ENCODE results near the gene ARHGAP26. TPM values are rescaled to one million over a fixed set of nuclear protein-coding genes. Genes with fewer than 3 reads are reported as not detected.
"Not testable (repeated sequence)": the region's sequence is repeated elsewhere in the genome, so short reads cannot be mapped to it uniquely, and the experiment has no call there.

ARHGAP26 gene
- total RNA-seq, 4 donors from 2014 or later = 12.4 to 49.5 (median 31.8) TPM

DNA sequence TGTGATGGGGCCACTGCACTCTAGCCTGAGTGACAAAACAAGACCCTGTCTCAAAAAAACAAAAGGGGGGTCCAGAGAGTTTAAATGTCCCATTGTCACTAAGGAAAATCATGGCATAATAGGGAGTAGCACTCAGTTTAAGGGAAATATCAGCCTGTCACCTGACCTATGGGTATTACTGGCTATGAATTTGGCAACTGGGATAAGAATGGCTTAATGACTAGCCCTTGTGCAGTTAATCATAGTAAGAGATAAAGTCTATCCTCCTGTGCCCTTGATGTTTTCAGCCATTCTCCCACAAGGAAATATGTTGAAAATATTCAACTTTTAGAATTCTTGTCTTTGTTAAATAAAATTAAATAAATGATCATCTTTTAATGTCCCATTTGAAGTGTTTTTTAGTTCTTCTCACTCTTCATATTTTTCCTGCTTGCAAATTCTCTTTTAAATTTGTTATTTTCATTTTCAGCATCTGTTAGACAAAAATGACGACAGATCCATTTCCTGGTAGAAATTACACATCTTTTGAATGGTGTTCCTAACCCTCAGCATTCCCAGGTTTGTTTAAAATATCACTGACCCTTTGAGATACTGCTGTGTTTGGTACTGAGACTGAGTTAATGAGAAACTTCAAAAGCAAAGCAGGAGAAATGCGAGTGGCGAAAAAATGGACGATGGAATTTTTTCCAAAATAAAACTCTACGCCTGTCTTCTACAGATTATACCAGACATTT, 191.4 kb downstream of the ARHGAP26 start:
- Histone ChIP-seq H3K36me3 (no peaks in the 10 kb centered on the region), H3K27me3 (no peaks in the 10 kb centered on the region), H3K4me3 (no peak overlapping the region), H3K27ac (no peak overlapping the region), H3K4me1 (no peaks in the 10 kb centered on the region), H3K9me3 (no peaks in the 10 kb centered on the region)
- TF ChIP-seq POLR2A (IDR thresholded peaks at IDR 0.05) = no peak
- intact Hi-C loops (cut with DNase I; ENCODE audit: low total_unique reads) = no loop called here
- no peak for DNase-seq

DNA sequence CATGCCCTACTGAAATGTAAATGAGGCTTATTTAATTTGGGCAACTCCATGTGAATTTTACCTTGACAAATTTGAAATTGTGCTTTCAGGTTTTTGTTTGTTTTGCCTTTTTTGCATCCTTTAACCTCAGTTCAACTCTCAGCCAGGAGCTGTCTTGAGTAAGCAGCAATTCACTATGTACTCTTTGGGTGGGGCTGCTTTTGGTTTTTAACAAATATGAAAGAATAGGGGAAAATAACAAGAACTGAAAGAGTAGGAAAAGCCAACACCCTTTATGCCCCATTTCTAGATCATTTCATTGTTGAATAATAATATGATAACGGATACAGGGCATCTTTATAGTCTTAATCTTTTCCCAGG, 192.0 kb downstream of the ARHGAP26 start:
- no peaks in the 10 kb centered on the region for H3K27me3 ChIP-seq
- DNase-seq = no peak
- intact Hi-C loops (cut with DNase I; ENCODE audit: low total_unique reads) = no loop called here
- H3K27ac ChIP-seq = no peak overlapping the region
- no peaks in the 10 kb centered on the region for H3K9me3 ChIP-seq
- TF ChIP-seq, protein P1, sequence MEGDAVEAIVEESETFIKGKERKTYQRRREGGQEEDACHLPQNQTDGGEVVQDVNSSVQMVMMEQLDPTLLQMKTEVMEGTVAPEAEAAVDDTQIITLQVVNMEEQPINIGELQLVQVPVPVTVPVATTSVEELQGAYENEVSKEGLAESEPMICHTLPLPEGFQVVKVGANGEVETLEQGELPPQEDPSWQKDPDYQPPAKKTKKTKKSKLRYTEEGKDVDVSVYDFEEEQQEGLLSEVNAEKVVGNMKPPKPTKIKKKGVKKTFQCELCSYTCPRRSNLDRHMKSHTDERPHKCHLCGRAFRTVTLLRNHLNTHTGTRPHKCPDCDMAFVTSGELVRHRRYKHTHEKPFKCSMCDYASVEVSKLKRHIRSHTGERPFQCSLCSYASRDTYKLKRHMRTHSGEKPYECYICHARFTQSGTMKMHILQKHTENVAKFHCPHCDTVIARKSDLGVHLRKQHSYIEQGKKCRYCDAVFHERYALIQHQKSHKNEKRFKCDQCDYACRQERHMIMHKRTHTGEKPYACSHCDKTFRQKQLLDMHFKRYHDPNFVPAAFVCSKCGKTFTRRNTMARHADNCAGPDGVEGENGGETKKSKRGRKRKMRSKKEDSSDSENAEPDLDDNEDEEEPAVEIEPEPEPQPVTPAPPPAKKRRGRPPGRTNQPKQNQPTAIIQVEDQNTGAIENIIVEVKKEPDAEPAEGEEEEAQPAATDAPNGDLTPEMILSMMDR (IDR thresholded peaks at IDR 0.05) = no peak
- TF ChIP-seq POLR2A (IDR thresholded peaks at IDR 0.05) = no peak
- H3K36me3 ChIP-seq = no peaks in the 10 kb centered on the region
- no peaks in the 10 kb centered on the region for H3K4me1 ChIP-seq
- H3K4me3 ChIP-seq = no peak overlapping the region

DNA sequence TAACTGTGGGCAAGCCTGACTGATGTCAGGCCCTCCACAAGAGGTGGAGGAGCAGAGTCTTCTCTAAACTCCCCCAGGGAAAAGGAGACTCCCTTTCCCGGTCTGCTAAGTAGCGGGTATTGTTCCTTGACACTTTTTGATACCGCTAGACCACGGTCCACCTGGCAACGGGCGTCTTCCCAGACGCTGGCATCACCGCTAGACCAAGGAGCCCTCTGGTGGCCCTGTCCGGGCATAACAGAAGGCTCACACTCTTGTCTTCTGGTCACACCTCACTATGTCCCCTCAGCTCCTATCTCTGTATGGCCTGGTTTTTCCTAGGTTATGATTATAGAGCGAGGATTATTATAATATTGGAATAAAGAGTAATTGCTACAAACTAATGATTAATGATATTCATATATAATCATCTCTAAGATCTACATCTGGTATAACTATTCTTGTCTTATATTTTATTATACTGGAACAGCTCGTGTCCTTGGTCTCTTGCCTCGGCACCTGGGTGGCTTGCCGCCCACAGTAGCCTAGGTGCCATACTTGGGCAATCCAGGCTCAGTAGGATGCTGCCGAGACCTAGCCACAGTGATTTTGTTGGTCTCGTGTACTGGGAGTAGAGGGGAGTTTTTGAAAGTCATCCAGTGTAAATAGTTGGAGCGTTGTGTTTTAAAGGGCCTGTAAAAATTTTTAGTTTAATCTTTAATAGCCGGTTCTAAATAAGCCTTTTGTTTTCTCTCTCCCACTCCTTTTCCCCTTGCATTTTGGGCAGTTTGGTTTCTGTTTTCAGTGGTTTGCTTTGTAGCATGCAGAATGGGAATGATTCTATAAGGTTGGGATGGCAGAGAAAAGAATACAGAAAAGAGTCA, 195.3 kb downstream of the ARHGAP26 start:
- intact Hi-C loops (cut with DNase I; ENCODE audit: low total_unique reads); H3K4me3 ChIP-seq; H3K27me3 ChIP-seq; H3K4me1 ChIP-seq; DNase-seq; H3K36me3 ChIP-seq; H3K9me3 ChIP-seq: not testable (repeated sequence)
- TF ChIP-seq, protein P1 (IDR thresholded peaks at IDR 0.05) = peak in 3 of 4 experiments; percentile 16 to 20 (median 17)
- H3K27ac ChIP-seq = peak overlapping the region in 1 of 2 donors; percentile 26

DNA sequence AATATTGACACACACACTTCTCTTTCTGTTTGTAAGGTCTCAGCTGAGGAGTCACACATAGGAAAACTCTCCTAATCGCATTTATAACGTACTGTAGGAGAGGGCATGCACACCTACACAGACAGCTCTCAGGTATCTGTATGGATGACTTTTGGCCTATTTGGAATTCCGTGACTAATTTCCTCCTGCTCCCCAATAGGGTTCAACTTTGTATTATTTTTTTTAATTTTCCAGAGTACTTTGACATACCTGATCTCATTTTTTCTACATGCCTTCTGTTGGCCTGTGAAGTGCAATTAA, 195.9 kb downstream of the ARHGAP26 start:
- no peaks in the 10 kb centered on the region for H3K36me3 ChIP-seq
- intact Hi-C loops (cut with DNase I; ENCODE audit: low total_unique reads) = no loop called here
- H3K9me3 ChIP-seq = no peaks in the 10 kb centered on the region
- H3K27ac ChIP-seq = peak overlapping the region in 1 of 2 donors; percentile 26
- H3K27me3 ChIP-seq = no peaks in the 10 kb centered on the region
- no peaks in the 10 kb centered on the region for H3K4me1 ChIP-seq
- DNase-seq = no peak
- TF ChIP-seq, protein P1 (IDR thresholded peaks at IDR 0.05) = no peak
- TF ChIP-seq POLR2A (IDR thresholded peaks at IDR 0.05) = no peak
- H3K4me3 ChIP-seq = no peak overlapping the region

DNA sequence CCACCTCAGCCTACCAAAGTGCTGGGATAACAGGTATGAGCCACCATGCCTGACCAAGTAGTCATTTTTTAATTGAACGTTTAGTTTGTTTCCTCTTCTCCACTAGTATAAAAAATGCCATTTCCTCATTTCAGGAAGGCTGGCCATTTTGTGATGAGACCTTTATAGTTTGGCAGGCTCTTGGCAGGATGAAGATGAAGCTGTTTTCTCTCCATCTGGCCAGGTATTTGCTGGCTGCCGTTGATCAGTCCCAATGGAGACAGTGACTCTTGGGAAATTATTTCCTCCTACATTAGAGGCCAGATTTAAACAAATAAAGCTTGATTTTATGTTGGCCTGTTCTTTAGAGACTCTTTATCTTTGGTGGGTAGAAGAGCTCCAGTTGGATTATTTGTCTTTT, 199.0 kb downstream of the ARHGAP26 start:
- no peak for DNase-seq
- H3K36me3 ChIP-seq = no peaks in the 10 kb centered on the region
- no peaks in the 10 kb centered on the region for H3K9me3 ChIP-seq
- H3K27ac ChIP-seq = no peak overlapping the region
- intact Hi-C loops (cut with DNase I; ENCODE audit: low total_unique reads) = no loop called here
- TF ChIP-seq POLR2A (IDR thresholded peaks at IDR 0.05) = no peak
- TF ChIP-seq, protein P1 (IDR thresholded peaks at IDR 0.05) = no peak
- no peaks in the 10 kb centered on the region for H3K4me1 ChIP-seq
- H3K27me3 ChIP-seq = no peaks in the 10 kb centered on the region
- no peak overlapping the region for H3K4me3 ChIP-seq
